Measurements from ENCODE around the gene PRRC2B. TPM values are rescaled to one million over a fixed set of nuclear protein-coding genes. Genes with fewer than 3 reads are reported as not detected.
"Not testable (repeated sequence)": the region's sequence is repeated elsewhere in the genome, so short reads cannot be mapped to it uniquely, and the experiment has no call there.

The PRRC2B gene
- total RNA-seq, 1 donor from 2014 or later: 60.4 TPM

DNA sequence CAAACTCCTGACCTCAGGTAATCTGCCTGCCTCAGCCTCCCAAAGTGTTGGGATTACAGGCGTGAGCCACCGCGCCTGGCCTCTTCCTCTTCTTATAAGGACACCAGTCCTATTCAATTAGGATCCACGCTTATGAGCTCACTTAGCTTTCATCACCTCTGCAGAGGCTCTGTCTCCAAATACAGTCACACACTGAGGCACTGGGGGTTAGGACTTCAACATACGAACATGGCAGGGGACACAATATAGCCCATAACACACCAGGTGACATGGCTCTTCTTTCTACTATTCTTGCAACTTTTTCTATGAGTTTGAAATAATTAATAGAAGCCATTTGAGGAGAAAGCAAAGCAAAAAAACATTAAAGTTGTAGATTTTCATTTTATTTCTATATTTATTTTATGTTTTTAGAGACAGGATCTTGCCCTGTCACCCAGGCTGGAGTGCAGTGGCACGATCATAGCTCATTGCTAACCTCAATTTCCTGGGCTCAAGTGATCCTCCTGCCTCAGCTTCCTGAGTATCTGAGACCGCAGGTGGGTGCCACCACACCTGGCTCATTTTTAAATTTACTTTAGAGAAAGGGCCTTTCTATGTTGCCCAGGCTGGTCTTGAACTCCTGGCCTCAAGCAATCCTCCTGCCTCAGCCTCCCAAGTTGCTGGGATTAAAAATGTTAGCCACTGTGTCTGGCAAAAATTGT, 145.5 kb downstream of the PRRC2B start:
- DNase-seq (ENCODE audit: low spot score): no peak

DNA sequence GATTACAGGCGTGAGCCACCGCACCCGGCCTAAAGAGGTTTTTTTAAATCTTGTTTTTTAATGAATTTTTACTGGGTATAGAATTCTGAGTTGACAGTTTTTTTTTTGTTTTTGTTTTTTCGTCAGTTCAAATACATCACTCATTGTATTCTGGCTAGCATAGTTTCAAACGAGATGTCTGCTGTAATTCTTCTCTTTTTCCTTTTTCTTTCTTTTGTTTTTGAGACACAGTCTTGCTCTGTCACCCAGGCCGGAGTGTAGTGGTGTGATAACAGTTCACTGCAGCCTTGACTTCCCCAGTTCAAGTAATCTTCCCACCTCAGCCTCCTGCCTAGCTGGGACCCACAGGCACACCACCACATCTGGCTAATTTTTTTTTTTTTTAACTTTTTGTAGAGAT, 149.3 kb downstream of the PRRC2B start:
- no peak for DNase-seq (ENCODE audit: low spot score)

- no peak for DNase-seq (ENCODE audit: low spot score)
Observed at GRCh38 chr9:131545003-131545785, 151.3 kb downstream of the PRRC2B start, which contains the start of gene PRRT1B. TSS of gene PRRT1B (plus strand) at chr9:131545523. CDS start at chr9:131545616, 93 bp downstream.

DNA sequence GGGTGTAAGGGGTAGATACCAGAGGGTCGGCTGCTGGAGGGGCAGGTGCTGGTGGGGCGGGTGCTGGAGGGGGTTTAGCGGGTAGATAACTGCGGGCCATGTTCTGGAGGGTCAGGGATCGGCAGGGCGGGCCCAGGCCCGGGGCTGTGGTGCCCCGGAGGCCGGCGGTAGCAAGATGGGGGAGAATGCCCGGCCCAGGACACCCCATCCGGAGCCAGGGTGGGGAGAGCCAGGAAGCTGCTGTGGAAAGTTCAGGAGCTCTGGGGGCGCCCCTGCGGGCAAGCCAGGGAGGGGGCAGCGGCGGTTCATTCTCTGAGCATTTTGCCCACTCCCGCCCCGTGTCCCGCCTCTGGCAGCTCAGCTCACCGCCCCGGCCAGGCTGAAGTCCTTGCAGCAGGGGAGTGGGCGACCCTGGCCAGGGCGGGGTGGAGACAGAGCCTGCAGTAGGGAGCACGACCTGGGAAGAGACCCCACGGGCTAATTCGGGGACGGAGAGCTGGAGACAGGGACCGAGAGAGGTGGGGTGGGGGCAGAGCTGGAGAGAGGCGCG, 152.0 kb downstream of the PRRC2B start:
- DNase-seq (ENCODE audit: low spot score): no peak

GRCh38 chr9:131546336-131547084, 152.6 kb downstream of the PRRC2B start:
- no peak for DNase-seq (ENCODE audit: low spot score)

DNA sequence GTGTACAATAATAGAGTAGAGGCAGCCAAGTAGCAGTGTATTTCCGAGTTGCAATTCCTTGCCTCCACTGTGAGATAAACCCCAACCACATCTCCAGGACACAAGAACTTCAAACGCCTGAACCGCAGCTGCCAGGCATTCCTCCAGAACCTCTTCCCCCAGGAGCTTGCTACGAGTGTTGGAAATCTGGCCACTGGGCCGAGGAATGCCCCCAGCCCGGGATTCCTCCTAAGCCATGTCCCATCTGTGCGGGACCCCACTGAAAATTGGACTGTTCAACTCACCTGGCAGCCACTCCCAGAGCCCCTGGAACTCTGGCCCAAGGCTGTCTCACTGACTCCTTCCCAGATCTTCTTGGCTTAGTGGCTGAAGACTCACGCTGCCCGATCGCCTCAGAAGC, 155.3 kb downstream of the PRRC2B start:
- not testable (repeated sequence) for DNase-seq (ENCODE audit: low spot score)

Other genes starting within 250 kb of the PRRC2B start
- 8.9 TPM for gene FAM78A, start 117.6 kb upstream of the PRRC2B start, total RNA-seq (ENCODE audit: insufficient read depth, low replicate concordance)
- 9.6 TPM for gene PLPP7, start 104.4 kb upstream of the PRRC2B start, total RNA-seq (ENCODE audit: insufficient read depth, low replicate concordance)
- gene POMT1, start 108.8 kb downstream of the PRRC2B start, total RNA-seq (ENCODE audit: insufficient read depth, low replicate concordance): 41.4 TPM
- 14.7 TPM for gene UCK1, start 137.2 kb downstream of the PRRC2B start, total RNA-seq (ENCODE audit: insufficient read depth, low replicate concordance)
- gene PRRT1B, start 151.4 kb downstream of the PRRC2B start, total RNA-seq (ENCODE audit: insufficient read depth, low replicate concordance): not detected